Activated T-cell treated with anti-CD3 and anti-CD28 coated beads, Interleukin-2, amount 50 U/mL, for 4 hours (primary cell): ENCODE data around the gene CCER1. TPM values are rescaled to one million over a fixed set of nuclear protein-coding genes. Genes with fewer than 3 reads are reported as not detected.

Experiments
- ATAC-seq, 2 donors: fragments of 200-7000 bp; cut with Tn5 transposase; one replicate each; pipeline ENCODE4 v1.10.0; 2021
- DNase-seq: peaks from one replicate; pipeline ENCODE4 v3.0.0-alpha.2; 2020
- H3K27me3 Mint-ChIP-seq: one replicate; pipeline ENCODE4 v1.8.0; 2021; ENCODE audit warnings: low read depth, mixed read lengths
- H3K36me3 Mint-ChIP-seq: one replicate; pipeline ENCODE4 v1.8.0; 2022; ENCODE audit warnings: mixed read lengths; ENCODE audit not compliant: insufficient read depth
- H3K4me1 Mint-ChIP-seq: one replicate; pipeline ENCODE4 v1.8.0; 2021; ENCODE audit warnings: low read depth, mixed read lengths
- H3K4me3 Mint-ChIP-seq: one replicate; pipeline ENCODE4 v1.8.0; 2021; ENCODE audit warnings: mild to moderate bottlenecking, moderate library complexity, mixed read lengths
- H3K9me3 Mint-ChIP-seq: one replicate; pipeline ENCODE4 v1.8.0; 2021; ENCODE audit warnings: mixed read lengths
- total RNA-seq, 3 donors: library from RNA; stranded (reverse); gene quantifications; one replicate each; pipeline ENCODE4 v1.2.1, GENCODE V29; 2021

CCER1 gene
- total RNA-seq, 3 donors from 2014 or later, result not detected

- Mint-ChIP-seq H3K9me3 (no peaks in the 10 kb centered on the region), H3K4me1 (no peaks in the 10 kb centered on the region), H3K4me3 (no peak overlapping the region), H3K36me3 (no peaks in the 10 kb centered on the region), H3K27me3 (peaks cover 6% of the 10 kb centered on the region)
- ATAC-seq (no peak), DNase-seq (no peak)
These were observed 32.8 kb downstream of the CCER1 start for GRCh38 chr12:90922145-90922627.

GRCh38 chr12:90921536-90921935 lies 33.4 kb downstream of the CCER1 start:
- H3K4me1 Mint-ChIP-seq, result no peaks in the 10 kb centered on the region
- no peaks in the 10 kb centered on the region for H3K36me3 Mint-ChIP-seq
- H3K4me3 Mint-ChIP-seq, result no peak overlapping the region
- no peaks in the 10 kb centered on the region for H3K9me3 Mint-ChIP-seq
- H3K27me3 Mint-ChIP-seq, result peaks cover 6% of the 10 kb centered on the region
- no peak for ATAC-seq
- DNase-seq, result no peak

GRCh38 chr12:90920222-90920621 lies 34.8 kb downstream of the CCER1 start:
- H3K9me3 Mint-ChIP-seq, result no peaks in the 10 kb centered on the region
- H3K4me3 Mint-ChIP-seq, result no peak overlapping the region
- peaks cover 6% of the 10 kb centered on the region for H3K27me3 Mint-ChIP-seq
- ATAC-seq (no peak), DNase-seq (no peak)
- no peaks in the 10 kb centered on the region for H3K4me1 Mint-ChIP-seq
- no peaks in the 10 kb centered on the region for H3K36me3 Mint-ChIP-seq

GRCh38 chr12:90917431-90917830 lies 37.5 kb downstream of the CCER1 start:
- ATAC-seq, result no peak
- H3K4me3 Mint-ChIP-seq, result no peak overlapping the region
- no peaks in the 10 kb centered on the region for H3K4me1 Mint-ChIP-seq
- no peaks in the 10 kb centered on the region for H3K36me3 Mint-ChIP-seq
- H3K27me3 Mint-ChIP-seq, result peaks cover 6% of the 10 kb centered on the region
- no peak for DNase-seq
- H3K9me3 Mint-ChIP-seq, result no peaks in the 10 kb centered on the region

- Mint-ChIP-seq H3K36me3 (no peaks in the 10 kb centered on the region), H3K4me3 (no peak overlapping the region), H3K9me3 (no peaks in the 10 kb centered on the region), H3K4me1 (no peaks in the 10 kb centered on the region), H3K27me3 (peaks cover 6% of the 10 kb centered on the region)
- no peak for ATAC-seq
- no peak for DNase-seq
These were observed 38.5 kb downstream of the CCER1 start for GRCh38 chr12:90916516-90916915.

GRCh38 chr12:90915353-90915752 lies 39.6 kb downstream of the CCER1 start:
- no peak overlapping the region for H3K4me3 Mint-ChIP-seq
- ATAC-seq (no peak), DNase-seq (no peak)
- peaks cover 6% of the 10 kb centered on the region for H3K27me3 Mint-ChIP-seq
- H3K36me3 Mint-ChIP-seq, result no peaks in the 10 kb centered on the region
- no peaks in the 10 kb centered on the region for H3K4me1 Mint-ChIP-seq
- H3K9me3 Mint-ChIP-seq, result no peaks in the 10 kb centered on the region

- ATAC-seq (no peak), DNase-seq (no peak)
- Mint-ChIP-seq H3K27me3 (no peaks in the 10 kb centered on the region), H3K36me3 (no peaks in the 10 kb centered on the region), H3K4me1 (no peaks in the 10 kb centered on the region), H3K4me3 (no peak overlapping the region), H3K9me3 (no peaks in the 10 kb centered on the region)
These were observed 44.0 kb downstream of the CCER1 start for GRCh38 chr12:90910958-90911357.

- Mint-ChIP-seq H3K27me3 (no peaks in the 10 kb centered on the region), H3K9me3 (no peaks in the 10 kb centered on the region), H3K4me3 (no peak overlapping the region), H3K36me3 (no peaks in the 10 kb centered on the region), H3K4me1 (no peaks in the 10 kb centered on the region)
- DNase-seq (no peak), ATAC-seq (no peak)
These were observed 45.8 kb downstream of the CCER1 start for GRCh38 chr12:90909069-90909770.

GRCh38 chr12:90908465-90908864 lies 46.5 kb downstream of the CCER1 start:
- Mint-ChIP-seq H3K27me3 (no peaks in the 10 kb centered on the region), H3K4me1 (no peaks in the 10 kb centered on the region), H3K36me3 (no peaks in the 10 kb centered on the region), H3K4me3 (no peak overlapping the region), H3K9me3 (no peaks in the 10 kb centered on the region)
- ATAC-seq (no peak), DNase-seq (no peak)

GRCh38 chr12:90905691-90906370 lies 49.1 kb downstream of the CCER1 start:
- no peaks in the 10 kb centered on the region for H3K9me3 Mint-ChIP-seq
- DNase-seq (no peak), ATAC-seq (no peak)
- no peak overlapping the region for H3K4me3 Mint-ChIP-seq
- no peaks in the 10 kb centered on the region for H3K36me3 Mint-ChIP-seq
- H3K4me1 Mint-ChIP-seq, result no peaks in the 10 kb centered on the region
- no peaks in the 10 kb centered on the region for H3K27me3 Mint-ChIP-seq

GRCh38 chr12:90902596-90902995 lies 52.4 kb downstream of the CCER1 start:
- Mint-ChIP-seq H3K27me3 (no peaks in the 10 kb centered on the region), H3K36me3 (no peaks in the 10 kb centered on the region), H3K4me3 (no peak overlapping the region), H3K4me1 (no peaks in the 10 kb centered on the region), H3K9me3 (no peaks in the 10 kb centered on the region)
- no peak for ATAC-seq
- DNase-seq, result no peak

Other genes with a start within 250 kb of the CCER1 start
- not detected for gene EPYC, start 49.8 kb upstream of the CCER1 start, total RNA-seq
- gene KERA, start 102.8 kb upstream of the CCER1 start, total RNA-seq, result not detected
- under 1 TPM; 0.14 to 0.35 (median 0.32) TPM for gene LUM, start 156.3 kb upstream of the CCER1 start, total RNA-seq
- 1 to 10 TPM; 1.6 to 4.0 (median 3.4) TPM for gene DCN, start 227.6 kb upstream of the CCER1 start, total RNA-seq